ENCODE data around the gene MRPL14. TPM values are rescaled to one million over a fixed set of nuclear protein-coding genes. Genes with fewer than 3 reads are reported as not detected.

MRPL14 gene
- total and polyA plus RNA-seq, 2 of the 4 experiments (the other 2 are of a cell fraction), result 43.7 to 87.9 TPM

GRCh38 chr6:44131892-44132291 is 4.6 kb upstream of the MRPL14 start (continued):
- no peak for TF ChIP-seq ELK1 (IDR thresholded peaks at IDR 0.05; ENCODE audit: borderline replicate concordance, low read depth, low read length)
- no peak for TF ChIP-seq POLR2A (IDR thresholded peaks at IDR 0.05; ENCODE audit: low read depth, low read length)
- no peak for TF ChIP-seq BHLHE40 (IDR thresholded peaks at IDR 0.05; ENCODE audit: low read depth, low read length)

GRCh38 chr6:44129841-44130322 is 2.6 kb upstream of the MRPL14 start:
- dilution Hi-C loops (cut with HindIII; ENCODE audit: low sequenced_read_pairs, unreplicated experiment) (no loop called here), in situ Hi-C loops (cut with MboI; ENCODE audit: low sequenced_read_pairs) (no loop called here), intact Hi-C loops (cut with micrococcal nuclease) (no loop called here)
- Histone ChIP-seq H2AK9ac (replicated peaks; ENCODE audit: low read depth, low read length, poor library complexity) (no peak overlapping the region), H3K79me1 (ENCODE audit: low read depth in 1 of 2, low read length in 2 of 2) (peaks cover 38 to 76% of the 10 kb centered on the region in 2 experiments), H3K56ac (ENCODE audit: extremely low read depth, insufficient read depth, low read length) (no peak overlapping the region), H4K91ac (ENCODE audit: insufficient read depth, low read depth, low read length) (no peak overlapping the region), H3K9me3 (ENCODE audit: control insufficient read depth, insufficient read depth, low read length) (no peaks in the 10 kb centered on the region), H2BK15ac (ENCODE audit: low read depth, low read length) (no peak overlapping the region), H3K9me1 (ENCODE audit: insufficient read depth, low read length) (peaks cover 2% of the 10 kb centered on the region; the same call in 1 of the 2 replicates), H4K8ac (ENCODE audit: low read depth in 2 of 2, low read length in 2 of 2) (no peak overlapping the region), H2AFZ (replicated peaks; ENCODE audit: low read length, poor library complexity) (no peak overlapping the region), H4K20me1 (ENCODE audit: insufficient read depth, low read length) (peaks cover 32% of the 10 kb centered on the region), H3K4me1 (ENCODE audit: control insufficient read depth, insufficient read depth, low read length) (peaks cover 17% of the 10 kb centered on the region), H2AK5ac (ENCODE audit: low read depth, low read length) (no peak overlapping the region), H3K23ac (ENCODE audit: low read depth, low read length) (no peak overlapping the region), H3K4me3 (ENCODE audit: insufficient read depth, low read depth, low read length) (no peak overlapping the region), H4K5ac (ENCODE audit: low read depth, low read length) (no peak overlapping the region), H3K4ac (ENCODE audit: low read depth, low read length) (no peak overlapping the region), H3K27ac (ENCODE audit: insufficient read depth, low read length) (no peak overlapping the region), H3K14ac (replicated peaks; ENCODE audit: low read depth, low read length) (no peak overlapping the region), H2BK120ac (ENCODE audit: low read depth, low read length) (no peak overlapping the region), H3K27me3 (ENCODE audit: control insufficient read depth, insufficient read depth, low read length) (no peaks in the 10 kb centered on the region), H2BK20ac (ENCODE audit: low read depth, low read length) (no peak overlapping the region), H3K18ac (ENCODE audit: low read depth, low read length) (no peak overlapping the region), H3K36me3 (ENCODE audit: control insufficient read depth, insufficient read depth, low read length) (peaks cover 4% of the 10 kb centered on the region; the same call in 1 of the 2 replicates), H2BK5ac (ENCODE audit: low read depth, low read length, poor library complexity, severe bottlenecking) (no peak overlapping the region), H3K9ac (ENCODE audit: low read depth, low read length) (no peak overlapping the region), H3K4me2 (ENCODE audit: low read depth, low read length) (no peak overlapping the region)
- DNase-seq (no peak), ATAC-seq (ENCODE audit: low read depth) (no peak)
- ChIA-PET POLR2A (ENCODE audit: unreplicated experiment) (no interaction called here), CTCF (interaction anchor here (0.7 kb wide), 1 partner anchor 51 kb away, joined by 3 read pairs; no protein-coding TSS in a partner anchor)
- WGBS, 2 experiments (ENCODE audit: extremely low coverage in 2 of 2, insufficient read length in 1 of 2), result no CpG with 5 or more reads among the region's 2 CpGs
- no TSS peak for BruUV-seq (replicated peaks)
- no peak for TF ChIP-seq MXI1 (IDR thresholded peaks at IDR 0.05; ENCODE audit: borderline replicate concordance, low read depth, low read length)
- TF ChIP-seq CTCF (conservative IDR thresholded peaks at IDR 0.05; ENCODE audit: low read depth, low read length), result no peak
- TF ChIP-seq SMC3 (IDR thresholded peaks at IDR 0.05; ENCODE audit: low read depth, low read length), result no peak
- no peak for TF ChIP-seq MAFK (IDR thresholded peaks at IDR 0.05; ENCODE audit: low read depth, low read length)
- no peak for TF ChIP-seq RFX5 (IDR thresholded peaks at IDR 0.05; ENCODE audit: low read depth, low read length)
- no peak for TF ChIP-seq MAZ (IDR thresholded peaks at IDR 0.05; ENCODE audit: borderline replicate concordance, low read depth, low read length)
- TF ChIP-seq CHD1 (IDR thresholded peaks at IDR 0.05; ENCODE audit: low read depth, low read length), result no peak
- no peak for TF ChIP-seq NFE2L2 (IDR thresholded peaks at IDR 0.05; ENCODE audit: low read depth, low read length)
- no peak for TF ChIP-seq USF2 (IDR thresholded peaks at IDR 0.05; ENCODE audit: low read depth, low read length)
- TF ChIP-seq ELK1 (IDR thresholded peaks at IDR 0.05; ENCODE audit: borderline replicate concordance, low read depth, low read length), result no peak

Data from IMR-90 (cell line).